Measurements from ENCODE around the gene PIAS1. TPM values are rescaled to one million over a fixed set of nuclear protein-coding genes. Genes with fewer than 3 reads are reported as not detected.

Gene PIAS1
- total RNA-seq, 1 donor from 2014 or later: 67.8 TPM

DNA sequence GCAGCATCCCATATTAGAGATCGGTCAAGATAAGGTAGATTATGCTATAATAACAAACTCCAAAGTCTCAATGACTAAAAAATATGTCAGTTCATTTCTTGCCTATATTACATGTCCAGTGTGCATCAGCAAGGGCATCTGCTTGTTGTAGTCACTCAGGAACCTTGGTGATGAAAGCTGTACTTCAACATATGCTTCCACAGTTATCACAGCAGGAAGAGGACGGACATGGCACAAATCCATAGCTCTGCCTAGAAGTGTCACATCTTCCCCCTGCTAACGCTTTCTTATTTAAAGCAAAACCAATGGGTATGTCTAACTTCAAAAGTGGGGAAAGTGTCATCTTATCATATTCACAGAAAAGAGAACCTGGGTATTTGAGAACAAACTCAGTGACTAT lies 20.0 kb upstream of the PIAS1 start:
- Mint-ChIP-seq H3K4me1 (ENCODE audit: unreplicated experiment) (peaks cover 18% of the 10 kb centered on the region), H3K27ac (ENCODE audit: unreplicated experiment) (no peak overlapping the region), H3K27me3 (ENCODE audit: unreplicated experiment) (peaks cover 6% of the 10 kb centered on the region), H3K36me3 (ENCODE audit: low read depth, unreplicated experiment) (peaks cover 7% of the 10 kb centered on the region), H3K4me3 (ENCODE audit: unreplicated experiment) (no peak overlapping the region), H3K9me3 (ENCODE audit: unreplicated experiment) (peaks cover 4% of the 10 kb centered on the region)
- TF ChIP-seq, protein P1, sequence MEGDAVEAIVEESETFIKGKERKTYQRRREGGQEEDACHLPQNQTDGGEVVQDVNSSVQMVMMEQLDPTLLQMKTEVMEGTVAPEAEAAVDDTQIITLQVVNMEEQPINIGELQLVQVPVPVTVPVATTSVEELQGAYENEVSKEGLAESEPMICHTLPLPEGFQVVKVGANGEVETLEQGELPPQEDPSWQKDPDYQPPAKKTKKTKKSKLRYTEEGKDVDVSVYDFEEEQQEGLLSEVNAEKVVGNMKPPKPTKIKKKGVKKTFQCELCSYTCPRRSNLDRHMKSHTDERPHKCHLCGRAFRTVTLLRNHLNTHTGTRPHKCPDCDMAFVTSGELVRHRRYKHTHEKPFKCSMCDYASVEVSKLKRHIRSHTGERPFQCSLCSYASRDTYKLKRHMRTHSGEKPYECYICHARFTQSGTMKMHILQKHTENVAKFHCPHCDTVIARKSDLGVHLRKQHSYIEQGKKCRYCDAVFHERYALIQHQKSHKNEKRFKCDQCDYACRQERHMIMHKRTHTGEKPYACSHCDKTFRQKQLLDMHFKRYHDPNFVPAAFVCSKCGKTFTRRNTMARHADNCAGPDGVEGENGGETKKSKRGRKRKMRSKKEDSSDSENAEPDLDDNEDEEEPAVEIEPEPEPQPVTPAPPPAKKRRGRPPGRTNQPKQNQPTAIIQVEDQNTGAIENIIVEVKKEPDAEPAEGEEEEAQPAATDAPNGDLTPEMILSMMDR (IDR thresholded peaks at IDR 0.05; ENCODE audit: unreplicated experiment): no peak
- DNase-seq (ENCODE audit: low spot score): no peak

DNA sequence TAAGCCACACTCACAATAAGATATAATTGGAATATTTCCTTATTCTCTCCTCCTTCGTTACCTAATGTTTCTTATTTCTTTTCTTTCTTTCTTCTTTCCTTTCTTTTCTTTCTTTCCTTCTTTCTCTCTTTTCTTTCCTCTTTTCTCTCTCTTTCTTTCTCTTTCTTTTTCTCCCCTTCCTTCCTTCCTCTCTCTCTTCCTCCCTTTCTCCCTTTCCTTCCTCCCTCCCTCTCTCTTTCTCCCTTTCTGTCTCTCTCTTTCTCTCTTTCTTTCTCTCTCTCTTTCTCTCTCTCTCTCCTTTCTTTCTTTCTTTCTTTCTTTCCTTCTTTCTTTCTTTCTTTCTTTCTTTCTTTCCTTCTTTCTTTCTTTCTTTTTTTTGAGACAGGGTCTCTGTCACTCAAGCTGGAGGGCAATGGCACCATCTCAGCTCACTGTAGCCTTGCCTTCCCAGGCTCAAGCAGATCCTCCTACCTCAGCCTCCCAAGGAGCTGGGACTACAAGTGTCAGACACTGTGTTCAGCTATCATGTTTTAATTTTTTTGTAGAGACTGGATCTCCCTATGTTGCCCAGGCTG lies 19.3 kb upstream of the PIAS1 start:
- Mint-ChIP-seq H3K27me3 (ENCODE audit: unreplicated experiment) (peaks cover 6% of the 10 kb centered on the region), H3K4me3 (ENCODE audit: unreplicated experiment) (no peak overlapping the region), H3K27ac (ENCODE audit: unreplicated experiment) (no peak overlapping the region), H3K9me3 (ENCODE audit: unreplicated experiment) (peaks cover 4% of the 10 kb centered on the region), H3K4me1 (ENCODE audit: unreplicated experiment) (peaks cover 18% of the 10 kb centered on the region), H3K36me3 (ENCODE audit: low read depth, unreplicated experiment) (peaks cover 8% of the 10 kb centered on the region)
- TF ChIP-seq, protein P1 (IDR thresholded peaks at IDR 0.05; ENCODE audit: unreplicated experiment): no peak
- DNase-seq (ENCODE audit: low spot score): no peak

DNA sequence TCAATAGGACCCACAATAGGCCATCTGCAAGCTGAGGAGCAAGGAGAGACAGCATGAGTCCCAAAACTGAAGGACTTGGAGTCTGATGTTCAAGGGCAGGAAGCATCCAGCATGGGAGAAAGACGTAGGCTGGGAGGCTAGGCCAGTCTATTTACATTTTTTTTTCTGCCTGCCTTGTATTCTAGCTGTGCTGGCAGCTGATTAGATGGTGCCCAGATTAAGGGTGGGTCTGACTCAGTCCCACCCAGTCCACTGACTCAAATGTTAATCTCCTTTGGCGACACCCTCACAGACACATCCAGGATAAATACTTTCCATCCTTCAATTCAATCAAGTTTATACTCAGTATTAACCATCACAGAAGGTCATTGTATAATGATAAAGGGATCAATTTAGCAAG lies 15.9 kb upstream of the PIAS1 start:
- TF ChIP-seq, protein P1 (IDR thresholded peaks at IDR 0.05; ENCODE audit: unreplicated experiment): no peak
- Mint-ChIP-seq H3K9me3 (ENCODE audit: unreplicated experiment) (peaks cover 4% of the 10 kb centered on the region), H3K4me1 (ENCODE audit: unreplicated experiment) (no peaks in the 10 kb centered on the region), H3K4me3 (ENCODE audit: unreplicated experiment) (no peak overlapping the region), H3K27me3 (ENCODE audit: unreplicated experiment) (peaks cover 2% of the 10 kb centered on the region), H3K27ac (ENCODE audit: unreplicated experiment) (no peak overlapping the region), H3K36me3 (ENCODE audit: low read depth, unreplicated experiment) (peaks cover 8% of the 10 kb centered on the region)
- DNase-seq (ENCODE audit: low spot score): no peak

DNA sequence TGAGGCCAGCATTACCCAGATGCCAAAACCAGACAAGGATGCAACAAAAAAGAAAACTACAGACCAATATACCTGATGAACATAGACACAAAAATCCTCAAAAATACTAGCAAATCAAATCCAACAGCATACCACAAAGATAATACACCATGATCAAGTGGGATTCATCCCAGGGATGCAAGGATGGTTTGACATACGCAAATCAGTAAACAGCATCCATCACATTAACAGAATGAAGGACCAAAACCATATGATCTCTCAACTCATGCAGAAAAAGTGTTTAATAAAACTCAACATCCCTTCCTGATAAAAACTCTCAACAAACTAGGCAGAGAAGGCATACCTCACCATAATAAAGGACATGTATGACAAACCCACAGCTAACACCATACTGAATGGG lies 14.0 kb upstream of the PIAS1 start:
- peaks cover 2% of the 10 kb centered on the region for H3K27me3 Mint-ChIP-seq (ENCODE audit: unreplicated experiment)
- peaks cover 4% of the 10 kb centered on the region for H3K9me3 Mint-ChIP-seq (ENCODE audit: unreplicated experiment)
- TF ChIP-seq, protein P1 (IDR thresholded peaks at IDR 0.05; ENCODE audit: unreplicated experiment): no peak
- H3K36me3 Mint-ChIP-seq (ENCODE audit: low read depth, unreplicated experiment): peaks cover 8% of the 10 kb centered on the region
- H3K27ac Mint-ChIP-seq (ENCODE audit: unreplicated experiment): no peak overlapping the region
- H3K4me3 Mint-ChIP-seq (ENCODE audit: unreplicated experiment): no peak overlapping the region
- H3K4me1 Mint-ChIP-seq (ENCODE audit: unreplicated experiment): no peaks in the 10 kb centered on the region
- no peak for DNase-seq (ENCODE audit: low spot score)

DNA sequence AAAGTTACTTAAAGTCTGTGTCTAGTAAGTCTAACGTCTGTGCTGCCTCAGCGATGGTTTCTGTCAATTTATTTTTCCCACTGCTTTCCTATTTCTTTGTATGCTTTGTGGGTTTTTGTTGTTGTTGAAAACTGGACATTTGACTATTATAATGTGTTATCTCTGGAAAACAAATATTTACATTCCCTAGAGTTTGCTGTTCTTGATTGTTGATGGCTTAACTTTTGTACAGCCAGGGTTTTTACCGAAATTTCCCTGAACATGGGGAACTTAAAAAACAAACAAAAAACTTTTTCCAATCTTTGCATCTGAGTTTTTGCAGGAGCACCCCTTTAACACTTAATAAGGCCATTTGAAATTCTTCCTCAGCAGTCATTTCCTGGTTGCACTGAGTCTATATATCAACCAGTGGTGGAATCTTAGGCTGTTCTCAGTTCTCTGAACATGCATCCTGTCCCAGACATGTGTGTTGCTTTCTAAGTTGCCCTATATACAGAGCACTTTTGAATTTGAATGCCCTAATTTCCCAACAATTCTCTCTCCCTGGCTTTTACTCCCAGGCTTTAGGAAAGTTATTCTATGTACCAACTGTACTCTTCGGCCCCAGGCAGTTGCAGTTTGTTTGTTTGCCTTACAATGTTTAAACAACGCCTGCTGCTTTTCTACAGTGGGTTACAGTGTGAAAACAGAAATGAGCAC lies 11.8 kb upstream of the PIAS1 start:
- peaks cover 4% of the 10 kb centered on the region for H3K36me3 Mint-ChIP-seq (ENCODE audit: low read depth, unreplicated experiment)
- no peaks in the 10 kb centered on the region for H3K4me1 Mint-ChIP-seq (ENCODE audit: unreplicated experiment)
- H3K4me3 Mint-ChIP-seq (ENCODE audit: unreplicated experiment): no peak overlapping the region
- no peak overlapping the region for H3K27ac Mint-ChIP-seq (ENCODE audit: unreplicated experiment)
- TF ChIP-seq, protein P1 (IDR thresholded peaks at IDR 0.05; ENCODE audit: unreplicated experiment): no peak
- peaks cover 4% of the 10 kb centered on the region for H3K9me3 Mint-ChIP-seq (ENCODE audit: unreplicated experiment)
- no peaks in the 10 kb centered on the region for H3K27me3 Mint-ChIP-seq (ENCODE audit: unreplicated experiment)
- no peak for DNase-seq (ENCODE audit: low spot score)
